SIG-M5 treated with dmso at 0.1 percent for 504 hours (cell line): Measurements from ENCODE around the gene YBX3.

Source experiments
- DNase-seq: peaks from one replicate; lab custom pipeline; 2025; ENCODE audit not compliant: unreplicated experiment; lab: John Stamatoyannopoulos, UW

Gene YBX3

DNA sequence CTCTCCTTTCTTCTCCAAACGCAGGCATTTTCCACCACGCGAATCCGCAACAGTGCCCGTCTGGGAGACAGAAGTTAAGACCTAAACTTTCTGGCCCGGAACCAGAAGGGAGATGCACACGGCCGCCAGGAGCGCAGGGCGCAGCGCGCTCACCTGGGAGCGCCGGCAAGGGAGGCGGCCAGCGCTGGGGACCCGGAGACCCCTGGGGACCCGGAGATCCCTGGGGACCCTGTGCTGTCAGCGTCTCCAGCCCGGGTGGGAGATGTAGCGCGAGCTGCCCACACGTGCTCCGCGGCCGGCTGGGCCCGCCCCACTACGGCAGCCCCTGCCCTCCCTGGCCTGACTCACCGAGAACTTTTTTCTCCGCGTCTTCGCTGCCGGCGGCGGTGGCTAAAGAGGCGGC lies 620 bp downstream of the YBX3 start:
- peak; percentile 59 for DNase-seq

- peak; percentile 93 for DNase-seq
Measured at GRCh38 chr12:10721651-10722501, 1.2 kb downstream of the YBX3 start.

DNA sequence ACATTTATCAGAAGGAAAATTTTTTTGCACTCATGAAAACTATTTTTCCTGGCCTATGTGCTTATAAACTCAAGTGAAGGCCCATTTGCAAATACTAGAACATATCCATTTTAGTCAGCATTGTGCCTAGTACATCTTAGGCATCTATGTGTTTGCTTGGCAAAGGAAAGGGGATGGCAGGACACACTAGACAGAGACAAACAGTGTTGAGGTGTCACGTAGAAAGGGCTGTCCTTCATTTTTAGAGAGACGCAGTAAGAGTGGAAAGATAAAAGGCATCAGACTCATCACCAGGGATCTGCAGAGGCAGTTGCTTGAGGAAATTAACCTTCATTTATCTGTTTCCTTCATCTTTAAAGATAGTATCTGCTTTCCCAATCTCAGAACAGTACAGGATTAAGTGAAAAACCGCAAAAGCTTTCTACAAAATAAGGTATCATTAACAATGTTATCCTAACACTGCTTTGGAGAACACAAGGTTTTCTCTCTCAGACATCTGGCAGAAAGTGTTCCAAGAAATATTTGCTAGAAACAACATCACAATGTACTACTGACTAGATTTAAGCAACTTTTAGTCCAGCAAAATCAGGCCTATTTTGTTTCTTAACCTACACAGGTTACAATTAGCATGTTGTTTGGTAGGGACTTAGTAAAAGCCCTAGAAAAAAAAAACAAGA lies 2.0 kb downstream of the YBX3 start:
- no peak for DNase-seq

- no peak for DNase-seq
Measured at GRCh38 chr12:10719482-10719881, 3.6 kb downstream of the YBX3 start.

DNA sequence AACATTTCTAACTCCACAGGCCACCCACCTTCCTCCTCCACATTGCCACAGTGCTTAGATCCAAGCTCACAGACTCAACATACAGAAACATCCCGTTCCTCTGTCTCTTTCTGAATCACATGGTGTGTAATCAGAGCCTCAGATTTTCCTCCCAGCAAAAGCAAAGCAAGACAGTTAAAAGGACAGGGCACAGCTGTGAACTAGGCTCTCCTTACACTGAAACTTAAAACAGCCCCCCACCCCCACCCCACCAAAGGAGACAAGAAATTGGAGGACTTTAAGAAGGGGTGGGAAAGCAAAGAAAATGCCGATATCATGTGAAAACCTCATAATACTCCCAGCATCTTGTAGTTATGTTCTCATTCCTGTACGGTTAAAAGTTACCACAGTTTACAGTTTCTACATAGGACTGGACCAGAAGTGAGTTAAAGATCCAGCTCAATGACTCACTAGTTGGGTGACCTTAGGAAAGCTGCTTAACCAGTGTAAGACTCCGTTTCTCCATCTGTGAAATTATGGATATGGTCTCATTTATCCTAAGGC lies 4.8 kb downstream of the YBX3 start:
- DNase-seq: no peak

GRCh38 chr12:10717410-10717809 lies 5.7 kb downstream of the YBX3 start:
- no peak for DNase-seq

GRCh38 chr12:10716704-10717315 lies 6.3 kb downstream of the YBX3 start:
- no peak for DNase-seq

- no peak for DNase-seq
Measured at GRCh38 chr12:10716277-10716676, 6.8 kb downstream of the YBX3 start.

DNA sequence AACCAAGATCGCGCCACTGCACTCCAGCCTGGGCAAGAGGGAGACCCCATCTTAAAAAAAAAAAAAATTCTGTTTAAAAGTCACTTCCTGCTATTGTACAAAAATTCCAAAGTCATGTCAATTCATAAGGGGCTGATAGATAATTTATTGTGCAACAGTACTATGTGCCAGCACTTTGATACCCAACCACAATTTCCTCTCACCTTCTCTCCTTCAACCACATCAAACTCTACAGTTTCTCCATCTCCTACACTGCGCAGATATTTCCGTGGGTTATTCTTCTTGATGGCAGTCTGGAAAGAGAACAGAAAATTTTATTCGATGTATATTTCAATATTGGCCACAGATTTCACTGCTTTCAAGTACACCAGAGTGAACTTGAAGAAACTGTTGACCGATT lies 7.6 kb downstream of the YBX3 start:
- DNase-seq: no peak

DNA sequence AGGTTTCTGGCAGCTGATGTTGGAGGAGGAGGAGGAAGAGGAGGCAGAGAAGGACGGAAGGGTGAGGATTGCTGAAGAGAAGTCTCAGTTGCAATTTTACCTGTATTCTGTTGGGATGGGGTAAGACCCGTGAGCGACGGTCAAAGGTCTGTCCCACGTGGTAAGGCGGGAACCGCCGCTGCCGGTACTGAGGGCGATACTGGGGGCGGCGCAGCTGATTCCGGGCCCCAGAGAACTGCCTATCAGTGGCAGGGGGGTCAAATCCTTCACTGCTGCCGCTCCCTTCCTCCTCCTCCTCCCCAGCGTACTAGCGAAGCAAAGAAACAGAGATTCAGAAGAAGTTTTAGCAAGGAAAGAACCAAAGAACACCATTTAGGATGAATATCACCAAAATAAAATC lies 13.3 kb downstream of the YBX3 start:
- DNase-seq: no peak

DNA sequence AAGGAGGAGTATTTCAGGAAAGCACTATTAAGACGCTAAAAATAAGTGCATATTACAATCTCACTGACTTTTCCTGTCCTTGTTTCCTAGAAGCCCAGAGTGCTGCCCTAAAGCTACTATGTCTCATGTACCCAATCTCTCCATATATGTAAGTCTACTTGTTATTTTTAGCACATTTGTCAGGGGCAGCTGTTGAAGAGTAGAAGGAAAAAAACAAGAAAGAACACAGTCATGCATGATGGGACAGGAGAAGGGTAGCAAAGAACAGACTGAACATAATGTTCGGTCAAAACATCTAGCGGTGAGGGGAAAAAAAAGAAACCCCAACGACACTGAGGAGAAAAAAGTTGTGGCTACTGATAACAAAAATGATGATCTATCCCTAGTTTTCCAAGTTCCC lies 14.3 kb downstream of the YBX3 start:
- no peak for DNase-seq

- DNase-seq: no peak
Measured at GRCh38 chr12:10705655-10706054, 17.5 kb downstream of the YBX3 start.

DNA sequence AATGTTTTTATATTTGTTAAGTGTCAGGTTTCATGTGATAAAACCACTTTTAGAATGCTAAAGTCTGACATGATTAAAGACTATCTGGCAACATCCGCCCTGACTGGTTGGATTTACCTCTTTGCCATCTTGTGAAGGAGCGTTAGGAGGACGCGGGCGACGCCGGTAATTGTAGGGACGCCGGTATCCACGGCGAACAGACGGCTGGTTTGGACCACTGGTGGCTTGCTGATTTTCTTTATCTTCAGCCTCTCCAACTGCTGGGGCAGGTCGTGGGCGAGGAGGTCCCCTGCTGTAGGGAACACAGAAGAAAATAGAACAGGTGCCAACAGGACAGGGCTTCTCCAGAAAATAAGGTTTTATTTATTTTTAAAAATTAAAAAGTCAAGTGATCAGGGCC lies 21.3 kb downstream of the YBX3 start:
- DNase-seq: no peak

DNA sequence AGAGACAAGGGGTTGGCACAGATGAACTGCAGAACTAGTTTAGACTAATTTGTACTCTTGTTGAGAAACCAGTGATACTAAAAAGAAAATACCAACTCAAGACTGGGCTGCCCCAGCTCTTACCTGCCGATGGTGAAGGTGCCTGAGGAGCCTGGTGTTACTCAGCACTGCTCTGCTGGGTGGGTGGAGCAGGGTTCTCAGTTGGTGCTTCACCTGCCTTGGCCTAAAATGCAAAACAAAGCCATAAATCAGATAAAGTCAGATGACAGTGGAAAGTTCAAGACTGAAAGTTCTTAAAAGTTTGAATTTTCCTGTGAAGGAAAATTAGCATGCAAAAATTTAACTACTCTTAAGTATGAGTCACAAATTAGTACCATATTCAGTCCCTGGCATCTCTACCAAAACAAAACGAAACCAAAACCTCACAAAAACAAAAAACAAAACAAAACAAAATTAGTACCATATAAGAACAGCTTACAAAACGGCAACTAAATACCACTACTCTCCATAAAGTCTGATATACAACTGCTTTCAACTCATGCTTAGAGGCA lies 21.9 kb downstream of the YBX3 start:
- DNase-seq: no peak

- no peak for DNase-seq
Measured at GRCh38 chr12:10700581-10700980, 22.5 kb downstream of the YBX3 start.

DNA sequence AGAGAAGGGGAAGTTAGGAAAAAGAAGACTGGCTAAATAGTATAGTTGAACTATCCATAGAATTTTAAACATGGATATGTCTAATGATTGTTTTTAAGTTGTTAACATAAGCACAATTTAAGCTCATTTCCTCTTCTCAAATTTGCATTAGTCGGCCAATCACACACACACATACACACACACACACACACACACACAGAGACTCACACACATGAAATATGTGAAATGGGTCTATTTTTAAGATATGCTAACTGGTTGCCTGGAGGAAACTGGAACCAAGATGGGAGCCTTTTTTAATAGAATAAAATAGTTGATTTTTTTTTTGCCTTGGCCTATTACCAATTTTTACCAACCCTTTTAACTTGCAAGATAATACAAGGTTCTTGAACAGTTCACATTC lies 25.3 kb downstream of the YBX3 start:
- no peak for DNase-seq

DNA sequence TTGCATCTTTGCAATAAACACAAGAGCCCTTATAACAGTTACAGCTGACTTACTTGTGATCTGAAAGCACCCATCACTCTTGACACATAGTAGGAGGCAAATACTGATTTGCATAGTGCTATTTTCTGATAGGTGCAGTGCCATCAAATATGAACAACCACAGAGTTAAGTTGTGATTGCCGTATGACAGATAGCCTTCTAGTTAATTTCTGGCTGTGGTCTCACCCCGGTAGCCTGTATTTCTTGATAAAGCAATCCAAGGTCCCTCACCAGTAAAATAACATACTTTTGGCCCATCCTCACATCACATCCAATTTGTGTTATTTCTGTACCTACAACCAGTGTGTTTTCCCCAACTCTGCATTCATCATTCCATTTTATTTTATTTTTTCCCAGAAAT lies 26.0 kb downstream of the YBX3 start:
- no peak for DNase-seq

- no peak for DNase-seq
Measured at GRCh38 chr12:10690906-10691305, 32.2 kb downstream of the YBX3 start.

DNA sequence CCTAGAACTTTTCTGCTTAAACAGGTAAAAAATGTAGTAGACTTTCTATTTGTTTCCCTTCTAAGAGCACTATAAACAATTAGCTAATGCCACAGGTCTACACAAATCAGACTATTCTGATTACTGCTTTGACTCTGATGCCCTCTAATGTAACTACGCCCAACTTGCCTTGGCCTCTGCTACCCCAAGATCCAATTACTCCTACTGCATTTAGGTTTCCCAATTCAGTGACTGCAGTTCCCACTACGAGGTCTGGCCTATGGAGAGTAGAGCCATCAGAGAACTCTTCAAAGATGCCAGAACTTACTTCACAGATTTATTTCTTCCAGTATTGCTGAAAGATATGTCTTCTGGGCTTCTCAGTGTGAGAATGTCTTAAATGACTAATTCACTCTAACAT lies 34.0 kb downstream of the YBX3 start:
- DNase-seq: no peak

GRCh38 chr12:10688042-10688441 lies 35.1 kb downstream of the YBX3 start:
- no peak for DNase-seq

DNA sequence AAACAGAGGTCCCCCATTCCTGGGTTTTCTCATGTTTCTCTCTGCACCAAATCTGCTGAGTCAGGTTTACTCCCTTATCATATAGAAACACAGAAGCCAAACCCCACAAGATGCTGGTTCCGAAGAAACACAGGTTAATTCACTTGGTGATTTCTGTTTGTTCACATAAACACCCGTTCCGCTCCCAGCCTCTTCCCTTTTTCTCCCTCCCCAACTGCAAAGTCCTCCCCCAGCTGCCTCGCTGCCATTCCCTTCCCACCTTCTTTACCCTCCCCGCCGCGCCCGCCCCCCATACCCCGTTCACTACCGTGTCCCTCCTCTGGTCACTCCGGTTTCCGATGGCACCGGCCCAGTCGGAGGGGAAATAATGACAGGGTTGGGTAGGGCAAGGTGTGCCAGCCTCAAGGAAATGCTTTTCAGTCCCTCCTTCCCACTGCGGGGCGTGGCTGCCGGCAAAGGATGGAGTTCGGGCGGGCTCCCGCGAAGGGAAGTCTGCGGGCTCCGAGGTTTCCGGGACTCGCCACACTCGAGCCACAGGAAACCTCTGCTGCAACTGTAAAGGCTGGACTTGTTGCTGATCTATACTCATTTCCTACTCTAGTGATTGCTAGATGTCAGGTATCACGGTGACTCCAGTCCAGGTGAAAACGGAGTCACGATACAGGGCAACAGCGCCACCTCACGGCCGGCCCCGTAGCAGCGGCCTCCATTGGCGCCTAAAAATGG lies 49.3 kb downstream of the YBX3 start, which contains the start of gene STYK1:
TSS of gene STYK1 (minus strand) at position 394 of the 726 bp plus-strand sequence. CDS start 39,434 bp downstream, outside the sequence.
- peak; percentile 58 for DNase-seq
